Activated CD8-positive, alpha-beta memory T cell treated with anti-CD3 and anti-CD28 coated beads, Interleukin-2, amount 50 U/mL, for 1 hour (primary cell): ENCODE data around the gene C11orf68.

ENCODE experiments used
- DNase-seq: peaks from one replicate; pipeline ENCODE4 v3.0.0-alpha.2; 2020; ENCODE audit errors: extremely low read depth

Gene C11orf68

GRCh38 chr11:65871811-65872548, 46.9 kb downstream of the C11orf68 start:
- DNase-seq: no peak

DNA sequence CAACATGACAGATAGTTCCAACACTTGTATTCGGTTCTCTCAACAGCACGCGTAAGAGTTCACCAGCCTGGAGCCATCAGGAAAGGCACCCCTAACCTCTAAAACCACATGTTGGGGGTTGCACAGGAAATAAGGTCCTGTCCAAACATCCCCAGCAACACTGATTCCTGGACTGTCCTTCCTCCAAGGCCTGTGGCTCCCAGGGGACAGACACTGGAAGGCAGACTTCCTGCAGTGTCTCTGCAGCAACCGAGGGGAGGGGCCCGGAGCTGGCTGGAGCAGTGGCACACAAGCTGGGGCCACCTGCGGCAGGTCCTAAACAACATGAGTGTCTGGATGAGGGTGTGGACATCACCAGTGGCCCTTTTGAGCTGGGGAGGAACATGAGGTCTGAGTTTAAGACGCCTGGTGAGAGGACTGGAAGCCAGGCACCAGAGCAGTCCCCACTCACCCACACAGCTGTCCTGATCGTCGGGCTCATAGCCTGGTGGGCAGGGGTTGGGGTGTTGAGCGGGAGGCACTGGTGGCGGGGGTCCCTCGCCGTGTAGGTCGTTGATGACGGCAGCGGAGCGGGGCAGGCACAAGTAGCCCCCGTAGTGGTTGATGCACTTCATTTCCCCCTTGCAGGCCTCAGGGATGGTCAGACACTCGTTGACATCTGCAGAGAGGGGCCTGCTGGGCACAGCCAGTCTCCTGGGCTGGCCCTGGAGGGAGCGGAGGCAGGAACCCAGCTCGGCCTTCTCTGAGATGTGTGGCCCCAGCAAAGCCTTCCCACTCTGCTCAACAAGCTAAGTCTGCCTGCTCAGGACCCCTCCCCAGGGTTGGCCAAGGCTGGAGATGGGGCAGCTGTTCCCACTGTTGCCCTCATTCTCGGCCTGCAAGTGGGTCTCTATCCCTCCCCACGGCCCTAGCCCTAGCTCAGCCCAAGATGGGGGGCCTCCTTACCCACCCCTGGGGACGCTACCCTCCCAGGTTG, 47.9 kb downstream of the C11orf68 start:
- no peak for DNase-seq

- no peak for DNase-seq
Observed at GRCh38 chr11:65870307-65870658, 48.6 kb downstream of the C11orf68 start.

DNA sequence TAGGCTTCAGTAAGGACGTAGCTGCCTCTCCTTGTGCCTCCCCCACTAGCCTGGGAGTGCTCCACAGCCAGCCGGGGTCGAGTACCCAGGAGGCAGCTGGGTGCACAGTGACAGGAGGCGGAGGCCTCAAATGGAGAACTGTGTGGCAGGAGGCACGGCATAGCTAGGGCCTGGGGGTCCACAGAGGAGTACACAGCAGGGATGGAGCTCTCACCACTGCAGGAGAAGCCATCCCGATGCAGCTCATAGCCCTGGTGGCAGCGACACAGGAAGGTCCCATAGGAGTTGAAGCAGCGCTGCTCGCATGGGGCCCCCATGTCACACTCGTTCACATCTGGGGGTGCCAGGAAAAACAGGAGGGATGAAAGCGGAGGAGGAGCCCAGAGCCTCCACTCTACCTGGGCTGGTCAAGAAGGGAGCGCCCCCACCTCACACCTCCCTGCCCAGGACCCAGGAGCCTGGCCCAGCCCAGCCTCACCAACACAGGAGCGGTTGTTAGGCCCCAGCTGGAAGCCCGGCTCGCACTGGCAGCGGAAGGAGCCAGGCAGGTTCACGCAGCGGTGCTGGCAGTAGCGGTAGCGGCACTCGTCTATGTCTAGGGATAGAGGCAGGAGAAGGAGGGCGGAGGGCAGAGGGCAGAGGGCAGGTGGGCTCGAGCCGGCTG, 49.1 kb downstream of the C11orf68 start:
- DNase-seq: no peak

GRCh38 chr11:65868907-65869306, 50.0 kb downstream of the C11orf68 start:
- DNase-seq: no peak

DNA sequence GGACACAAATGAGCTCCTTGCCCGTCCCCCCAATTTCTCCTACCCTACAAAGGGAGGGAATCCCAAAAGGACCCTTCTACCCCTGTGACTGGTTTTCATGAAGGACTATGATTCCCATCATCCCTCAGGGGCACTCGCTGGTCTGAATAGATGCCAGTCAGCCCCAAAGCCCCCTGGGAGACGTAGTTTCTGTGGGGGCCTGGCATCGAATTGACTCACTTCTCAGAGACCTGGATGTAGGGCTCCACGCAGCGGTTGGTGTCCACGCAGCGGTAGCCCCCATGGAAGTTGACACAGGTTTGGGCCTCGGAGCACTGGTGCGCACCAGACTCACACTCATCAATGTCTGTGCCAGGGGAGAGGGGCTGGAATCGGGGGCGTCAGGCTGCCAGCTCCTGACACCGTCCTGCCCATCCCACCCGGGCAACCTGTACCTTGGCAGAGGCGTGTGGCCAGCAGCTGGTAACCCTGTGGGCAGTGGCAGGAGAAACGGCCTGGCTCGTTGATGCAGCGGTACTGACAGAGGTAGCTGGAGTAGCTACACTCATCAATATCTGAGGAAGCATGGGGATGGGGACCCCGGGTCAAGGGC, 50.7 kb downstream of the C11orf68 start:
- no peak for DNase-seq

- DNase-seq: no peak
Observed at GRCh38 chr11:65867284-65868071, 51.4 kb downstream of the C11orf68 start.
